Left renal cortex interstitium (tissue), 4 donors: ENCODE results near the gene SPHK2. TPM values are rescaled to one million over a fixed set of nuclear protein-coding genes. Genes with fewer than 3 reads are reported as not detected.
"Not testable (repeated sequence)": the region's sequence is repeated elsewhere in the genome, so short reads cannot be mapped to it uniquely, and the experiment has no call there.

ENCODE experiments used
- DNase-seq, 4 donors: peaks; one replicate each; pipeline ENCODE4 v3.0.0-alpha.2; 2013; ENCODE audit warnings: low read depth in 4 of 4, low spot score in 2 of 4, missing footprints in 1 of 4
- polyA plus RNA-seq, 4 donors: library from polyadenylated mRNA; unstranded; fragments of 120-200 nt; gene quantifications; one replicate each; pipeline ENCODE4 v1.2.1, GENCODE V29; 2013; ENCODE audit not compliant: insufficient read length in 4 of 4

Gene SPHK2
- 10 to 100 TPM; 17.1 to 40.1 (median 29.5) TPM for polyA plus RNA-seq

DNA sequence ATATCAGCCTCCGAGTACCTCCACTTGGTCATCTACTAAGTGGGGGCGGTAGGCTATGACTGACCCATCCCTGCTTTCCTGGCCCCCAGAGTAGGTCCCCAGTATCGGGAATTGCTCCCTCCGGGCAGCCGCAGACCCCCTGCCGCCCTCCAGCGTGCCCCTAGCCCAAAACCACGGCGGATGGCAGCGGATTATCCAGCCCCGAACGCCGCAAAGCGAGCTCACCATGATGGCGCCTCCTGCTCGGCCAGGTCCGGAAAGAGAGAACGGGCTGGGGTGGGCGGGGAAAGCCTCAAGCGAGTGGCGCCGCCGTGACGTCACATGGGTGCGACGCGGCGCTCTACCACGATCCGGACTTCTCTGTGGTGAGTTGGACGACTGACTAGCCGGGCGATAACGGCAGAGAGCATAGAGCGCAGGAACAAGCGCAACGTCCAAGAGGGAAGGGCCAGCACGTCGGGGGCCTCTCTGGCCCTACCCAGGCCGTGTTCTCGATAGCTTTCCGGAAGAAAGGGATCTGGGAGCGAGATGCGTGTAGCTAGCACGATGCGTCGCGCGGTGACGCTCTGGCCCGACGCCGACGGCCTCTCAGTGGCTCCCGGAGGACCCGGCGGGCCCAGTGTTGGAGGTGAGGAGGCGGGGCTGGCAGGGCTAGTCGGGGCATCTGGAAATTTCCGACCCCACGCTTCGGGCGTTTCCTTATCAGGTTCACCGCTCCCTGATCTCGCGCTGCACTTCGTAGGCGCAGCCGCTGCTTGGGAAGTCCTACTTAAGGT is at the start of gene SPHK2, which contains the start of gene RPL18:
Gene SPHK2 (plus strand): TSS at position 591 of the 776 bp plus-strand sequence. CDS start 1,009 bp downstream, outside the sequence.
Gene RPL18 (minus strand): TSS at position 263 of the 776 bp plus-strand sequence. CDS start 35 bp downstream, at position 228.
- DNase-seq = peak; percentile 95 to 99 (median 98)

GRCh38 chr19:48569814-48570213 is 49.5 kb upstream of the SPHK2 start:
- DNase-seq = no peak

- DNase-seq = no peak
These were observed 47.7 kb upstream of the SPHK2 start for GRCh38 chr19:48571378-48572162.

DNA sequence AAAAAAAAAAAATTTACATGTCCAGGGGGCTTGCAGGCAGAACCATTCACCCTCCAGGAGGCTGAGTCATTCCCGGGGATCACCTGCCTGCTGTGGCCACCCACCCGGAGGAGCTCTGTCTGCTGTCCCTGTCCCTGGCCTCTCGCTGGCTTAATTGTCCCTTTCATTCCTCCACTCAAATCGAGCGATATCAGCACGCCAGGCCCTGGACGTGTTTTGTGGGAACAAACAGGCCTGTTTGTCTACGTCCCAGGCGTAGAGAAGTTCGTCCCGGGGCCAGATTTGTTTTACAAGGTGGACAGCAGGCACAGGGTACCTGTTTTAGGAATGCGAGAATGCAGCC is 46.2 kb upstream of the SPHK2 start:
- DNase-seq = no peak

- no peak for DNase-seq
These were observed 43.2 kb upstream of the SPHK2 start for GRCh38 chr19:48575931-48576622.

GRCh38 chr19:48577908-48578307 is 41.4 kb upstream of the SPHK2 start:
- DNase-seq = not testable (repeated sequence)

DNA sequence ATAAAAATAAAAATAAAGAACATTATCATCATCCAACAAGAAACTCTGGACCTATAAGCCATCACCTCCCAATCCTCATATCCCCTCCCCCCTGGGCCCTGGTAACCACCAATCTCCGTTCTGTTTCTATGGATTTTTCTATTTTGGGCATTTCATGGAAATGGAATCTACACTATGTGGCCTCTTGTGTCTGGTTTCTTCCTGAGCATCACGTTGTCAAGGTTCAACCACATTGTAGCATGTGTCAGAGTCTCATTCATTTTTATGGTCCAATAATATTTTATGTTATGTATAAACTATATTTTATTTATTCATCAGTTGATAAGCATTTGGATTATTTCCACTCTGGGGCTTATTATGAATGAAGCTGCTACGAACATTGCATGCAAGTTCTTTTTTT is 40.4 kb upstream of the SPHK2 start:
- DNase-seq = no peak

DNA sequence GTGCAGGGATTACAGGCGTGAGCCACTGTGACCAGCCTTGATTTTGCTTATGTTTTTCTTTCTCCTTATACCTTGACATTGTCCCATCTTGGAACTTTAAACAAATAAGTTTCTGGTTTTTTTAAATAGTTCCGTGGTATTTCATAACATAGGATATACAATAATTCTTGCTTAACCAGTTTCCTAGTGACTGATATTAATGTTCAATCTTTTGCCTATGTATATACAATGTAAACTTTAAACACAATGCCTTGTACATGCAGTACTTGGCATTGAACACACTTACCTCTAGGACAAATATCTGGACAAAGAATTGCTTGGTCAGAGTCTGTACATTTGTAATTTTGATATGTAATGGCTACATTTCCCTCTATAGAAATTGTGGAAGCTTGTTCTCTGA is 37.1 kb upstream of the SPHK2 start:
- no peak for DNase-seq

- DNase-seq = no peak
These were observed 31.9 kb upstream of the SPHK2 start for GRCh38 chr19:48587387-48587786.

DNA sequence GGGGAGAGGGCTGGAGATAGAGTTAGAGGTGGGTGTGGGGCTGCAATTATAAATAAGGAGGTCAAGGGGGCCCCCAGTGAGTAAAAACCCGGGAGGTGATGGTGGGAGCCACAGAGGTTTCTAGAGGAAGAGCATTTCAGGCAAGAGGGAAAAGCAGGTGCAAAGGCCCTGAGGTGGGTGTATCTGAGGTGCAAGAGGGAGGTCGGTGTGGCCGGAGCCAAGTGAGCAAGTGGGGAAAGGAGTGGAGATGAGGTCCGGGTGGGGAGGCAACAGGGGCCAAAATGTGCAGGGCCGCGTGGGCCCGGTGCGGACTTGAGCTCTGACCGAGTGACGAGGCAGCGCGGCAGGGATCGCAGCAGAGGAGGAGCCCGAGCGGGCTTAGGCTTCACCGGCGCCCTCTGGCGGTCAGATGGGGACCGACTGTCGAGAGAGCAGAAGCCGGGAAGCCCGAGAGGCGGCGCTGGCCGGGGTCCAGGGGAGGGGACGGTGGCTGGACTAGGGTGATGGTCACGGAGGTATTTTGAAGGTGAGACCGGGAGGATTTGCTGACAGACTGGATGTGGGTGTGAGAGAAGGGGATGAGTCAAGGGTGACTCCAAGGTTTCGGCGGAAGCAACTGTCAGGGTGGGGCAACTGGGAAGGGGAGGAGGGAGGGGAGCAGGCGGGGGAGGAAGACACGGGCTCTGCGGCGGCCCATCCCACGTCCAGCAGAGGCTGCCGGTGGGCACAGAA is 30.5 kb upstream of the SPHK2 start:
- DNase-seq = peak in 3 of 4 donors; percentile 70 to 78 (median 71)

DNA sequence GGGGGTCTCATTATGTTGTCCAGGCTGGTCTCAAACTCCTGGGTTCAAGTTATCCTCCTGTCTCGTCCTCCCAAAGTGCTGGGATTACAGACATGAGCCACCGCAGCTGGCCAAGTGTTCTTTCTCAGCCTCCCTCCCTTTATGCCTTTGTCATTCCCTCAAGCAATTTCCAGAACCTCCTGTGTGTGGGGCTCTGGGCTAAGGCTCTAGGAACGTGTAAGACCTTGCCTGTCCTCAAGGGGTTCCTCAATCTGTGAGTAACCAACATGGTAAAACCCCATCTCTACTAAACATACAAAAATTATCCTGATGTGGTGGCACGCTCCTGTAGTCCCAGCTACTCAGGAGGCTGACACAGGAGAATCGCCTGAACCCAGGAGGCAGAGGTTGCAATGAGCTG is 28.3 kb upstream of the SPHK2 start:
- no peak for DNase-seq

DNA sequence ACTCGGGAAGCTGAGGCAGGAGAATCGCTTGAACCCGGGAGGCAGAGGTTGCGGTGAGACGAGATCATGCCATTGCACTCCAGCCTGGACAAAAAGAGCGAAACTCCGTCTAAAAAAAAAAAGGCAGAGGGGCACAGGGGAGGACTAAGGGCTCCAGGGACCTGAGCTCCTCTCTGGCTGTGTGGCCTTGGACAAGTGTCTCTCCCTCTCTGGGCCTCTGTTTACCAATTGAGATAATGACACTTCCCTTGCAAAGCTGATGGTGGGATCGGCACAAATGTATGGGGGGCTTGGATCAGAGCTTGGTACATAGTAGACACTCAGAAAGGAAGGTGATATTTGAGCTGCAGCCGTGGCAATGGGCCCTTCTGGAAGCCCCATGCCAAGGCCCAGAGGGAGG is 24.1 kb upstream of the SPHK2 start:
- no peak for DNase-seq

GRCh38 chr19:48595833-48596232 is 23.5 kb upstream of the SPHK2 start:
- no peak for DNase-seq

- DNase-seq = no peak
These were observed 23.1 kb upstream of the SPHK2 start for GRCh38 chr19:48596237-48596636.

DNA sequence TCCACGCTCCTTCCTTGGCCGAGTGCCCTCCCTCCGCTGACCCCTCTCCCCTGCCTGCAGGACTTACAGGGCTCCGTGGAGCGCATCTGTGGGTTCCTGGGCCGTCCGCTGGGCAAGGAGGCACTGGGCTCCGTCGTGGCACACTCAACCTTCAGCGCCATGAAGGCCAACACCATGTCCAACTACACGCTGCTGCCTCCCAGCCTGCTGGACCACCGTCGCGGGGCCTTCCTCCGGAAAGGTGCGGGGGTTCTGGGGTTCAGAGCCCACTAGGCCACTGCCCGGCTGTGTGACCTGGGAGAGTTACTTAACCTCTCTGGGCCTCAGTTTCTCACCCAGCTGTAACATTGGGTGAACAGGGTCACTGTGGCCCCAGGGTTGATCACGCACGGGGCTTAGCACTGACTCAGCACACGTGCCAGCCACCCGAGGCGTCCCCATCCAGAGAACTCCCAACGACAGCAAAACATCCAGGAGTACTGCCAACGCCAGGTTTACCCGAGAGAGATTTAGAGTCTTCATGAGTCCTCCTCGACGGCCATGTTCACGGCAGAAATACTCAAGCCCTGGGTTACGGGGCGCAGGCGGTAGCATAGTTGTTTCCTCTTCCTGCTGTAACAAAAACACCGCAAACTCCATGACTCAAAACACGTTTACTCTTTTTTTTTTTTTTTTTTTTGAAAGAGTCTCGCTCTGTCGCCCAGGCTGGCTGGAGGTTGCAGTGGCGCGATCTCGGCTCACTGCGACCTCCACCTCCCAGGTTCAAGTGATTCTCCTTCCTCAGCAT is 22.4 kb upstream of the SPHK2 start:
- DNase-seq = no peak

GRCh38 chr19:48598996-48599700 is 20.2 kb upstream of the SPHK2 start:
- no peak for DNase-seq

DNA sequence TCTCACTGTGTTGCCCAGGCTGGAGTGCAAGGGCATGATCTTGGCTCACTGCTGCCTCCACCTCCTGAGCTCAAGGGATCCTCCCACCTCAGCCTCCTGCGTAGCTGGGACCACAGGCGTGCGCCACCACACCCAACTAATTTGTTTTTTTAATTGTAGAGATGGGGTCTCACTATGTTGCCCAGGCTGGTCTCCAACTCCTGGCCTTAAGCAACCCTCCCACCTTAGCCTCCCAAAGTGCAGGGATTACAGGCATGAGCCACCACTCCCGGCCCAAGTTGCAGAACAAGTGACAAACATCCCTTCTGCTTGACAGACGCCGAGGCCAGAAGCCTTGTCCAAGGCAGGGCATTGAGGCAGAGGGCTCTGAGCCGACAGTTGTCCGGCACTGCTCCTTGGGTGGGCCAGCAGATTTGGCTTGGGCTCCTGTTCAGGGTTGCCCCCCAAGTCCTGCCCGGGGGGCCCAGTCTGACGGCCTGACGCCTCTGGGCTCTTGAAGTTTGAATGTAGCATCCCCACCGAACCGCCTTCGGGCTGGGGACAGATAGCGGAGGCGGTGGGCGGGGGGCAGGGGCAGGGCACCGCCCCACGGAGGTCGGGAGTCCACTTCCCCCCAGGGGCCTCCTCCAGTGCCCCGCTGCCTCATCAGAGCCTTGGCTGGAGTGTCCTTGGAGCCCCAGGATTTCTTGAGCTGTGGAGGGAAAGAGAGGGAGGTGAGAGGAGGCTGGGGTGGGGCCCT is 18.5 kb upstream of the SPHK2 start:
- DNase-seq = no peak

DNA sequence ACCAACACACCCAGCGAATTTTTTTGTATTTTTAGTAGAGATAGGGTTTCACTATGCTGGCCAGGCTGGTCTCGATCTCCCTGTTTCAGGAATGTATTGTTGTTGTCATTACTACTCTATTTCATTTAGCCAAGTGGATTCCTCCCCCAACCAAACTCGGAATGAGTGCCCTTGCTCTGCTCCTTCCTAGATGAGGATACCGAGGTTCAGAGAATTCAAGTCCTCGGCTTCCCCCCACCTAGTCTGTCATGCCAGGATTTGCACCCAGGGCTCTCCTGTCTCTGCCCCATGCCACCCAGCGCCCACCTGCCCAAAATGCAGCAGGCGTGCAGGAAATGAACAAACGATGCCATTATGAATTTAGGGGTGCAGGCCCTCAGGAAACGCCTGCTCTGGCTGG is 16.3 kb upstream of the SPHK2 start:
- DNase-seq = no peak
